GM12875 (cell line): ENCODE results near the gene EXOG.

ENCODE experiments used
- H3K4me3 ChIP-seq: one replicate; pipeline ENCODE4 v1.5.1; 2011; ENCODE audit warnings: low read depth, low read length, control low read depth
- TF ChIP-seq, protein P1 (sequence below): IDR thresholded peaks from 2 replicates; pipeline ENCODE4 v1.5.1; 2011; ENCODE audit warnings: low read depth, mild to moderate bottlenecking, control low read depth, inconsistent platforms, low read length, moderate library complexity, borderline replicate concordance; ENCODE audit not compliant: insufficient read depth

Gene EXOG

DNA sequence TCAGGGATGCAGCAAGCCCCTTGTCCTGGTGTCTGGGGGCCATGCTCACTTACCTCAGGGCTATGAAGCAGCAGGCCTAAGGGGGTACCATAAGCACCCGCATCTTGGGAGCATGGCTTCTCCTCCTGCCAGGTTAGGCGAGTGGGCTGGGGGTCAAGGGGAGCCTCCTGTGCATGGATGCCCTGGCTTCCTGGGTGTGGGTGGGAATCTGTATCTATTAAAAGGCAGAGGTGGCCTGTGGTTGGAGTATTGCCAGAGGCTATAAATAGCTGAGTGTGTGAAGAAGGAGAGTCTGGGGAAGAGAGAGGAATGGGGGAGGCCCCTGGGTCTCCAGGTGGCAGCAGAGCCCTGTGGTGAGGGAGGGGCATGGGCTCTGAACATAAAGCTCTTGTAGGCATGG is 22.9 kb upstream of the EXOG start:
- TF ChIP-seq, protein P1, sequence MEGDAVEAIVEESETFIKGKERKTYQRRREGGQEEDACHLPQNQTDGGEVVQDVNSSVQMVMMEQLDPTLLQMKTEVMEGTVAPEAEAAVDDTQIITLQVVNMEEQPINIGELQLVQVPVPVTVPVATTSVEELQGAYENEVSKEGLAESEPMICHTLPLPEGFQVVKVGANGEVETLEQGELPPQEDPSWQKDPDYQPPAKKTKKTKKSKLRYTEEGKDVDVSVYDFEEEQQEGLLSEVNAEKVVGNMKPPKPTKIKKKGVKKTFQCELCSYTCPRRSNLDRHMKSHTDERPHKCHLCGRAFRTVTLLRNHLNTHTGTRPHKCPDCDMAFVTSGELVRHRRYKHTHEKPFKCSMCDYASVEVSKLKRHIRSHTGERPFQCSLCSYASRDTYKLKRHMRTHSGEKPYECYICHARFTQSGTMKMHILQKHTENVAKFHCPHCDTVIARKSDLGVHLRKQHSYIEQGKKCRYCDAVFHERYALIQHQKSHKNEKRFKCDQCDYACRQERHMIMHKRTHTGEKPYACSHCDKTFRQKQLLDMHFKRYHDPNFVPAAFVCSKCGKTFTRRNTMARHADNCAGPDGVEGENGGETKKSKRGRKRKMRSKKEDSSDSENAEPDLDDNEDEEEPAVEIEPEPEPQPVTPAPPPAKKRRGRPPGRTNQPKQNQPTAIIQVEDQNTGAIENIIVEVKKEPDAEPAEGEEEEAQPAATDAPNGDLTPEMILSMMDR: no peak
- no peak overlapping the region for H3K4me3 ChIP-seq

DNA sequence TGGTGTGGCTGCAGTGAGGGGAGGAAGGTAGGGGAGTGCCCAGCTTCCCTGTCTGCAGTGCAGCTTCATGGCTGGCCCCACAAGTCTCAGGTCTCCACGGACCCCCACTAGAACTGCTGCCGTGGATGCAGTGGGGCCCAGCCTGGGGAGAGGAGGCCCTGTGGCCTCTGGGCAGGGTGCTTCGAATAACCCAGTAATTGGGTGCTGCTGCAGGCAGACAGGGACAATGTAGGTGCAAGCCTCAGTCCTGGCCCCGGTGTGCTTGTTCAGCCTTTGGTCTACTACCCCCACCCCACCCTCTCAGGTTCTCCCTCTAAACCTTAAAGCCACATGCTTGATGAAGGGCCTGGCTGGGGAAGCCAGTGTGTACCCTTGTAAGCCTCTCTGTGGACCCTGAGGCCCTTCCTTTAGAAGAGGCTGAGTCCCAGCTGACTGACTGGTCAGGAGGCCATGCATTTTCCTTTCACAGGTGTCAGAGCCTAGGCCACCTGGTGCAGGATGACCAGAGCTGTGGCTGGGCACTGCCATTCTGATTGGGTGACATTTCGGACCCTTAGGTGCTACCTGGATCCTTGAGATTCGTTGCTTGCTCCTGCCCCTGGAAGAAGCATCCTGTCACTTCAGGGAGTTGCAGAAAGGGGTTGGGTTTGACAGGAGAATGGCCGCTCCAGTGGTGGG is 21.1 kb upstream of the EXOG start:
- no peak overlapping the region for H3K4me3 ChIP-seq
- TF ChIP-seq, protein P1: no peak

DNA sequence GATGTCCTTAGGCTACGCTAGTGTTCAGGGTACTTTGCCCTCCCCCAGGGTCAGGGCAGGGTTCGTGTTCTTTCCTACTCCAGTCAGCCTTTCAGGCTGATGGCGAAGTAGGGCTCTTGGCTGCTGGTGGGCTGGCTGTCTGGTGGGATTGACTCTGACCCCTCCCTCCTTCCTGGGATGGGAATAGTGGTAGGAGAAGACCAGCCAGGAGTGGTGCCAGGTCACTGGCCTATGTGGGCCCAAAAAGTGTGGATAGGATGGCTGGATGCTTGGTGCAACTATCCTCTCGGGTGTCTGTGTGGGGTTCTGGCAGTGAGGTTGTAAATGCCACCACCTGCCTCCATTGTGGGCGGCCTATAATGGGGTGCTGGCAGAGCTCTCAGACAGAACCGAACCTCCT is 20.4 kb upstream of the EXOG start:
- H3K4me3 ChIP-seq: no peak overlapping the region

DNA sequence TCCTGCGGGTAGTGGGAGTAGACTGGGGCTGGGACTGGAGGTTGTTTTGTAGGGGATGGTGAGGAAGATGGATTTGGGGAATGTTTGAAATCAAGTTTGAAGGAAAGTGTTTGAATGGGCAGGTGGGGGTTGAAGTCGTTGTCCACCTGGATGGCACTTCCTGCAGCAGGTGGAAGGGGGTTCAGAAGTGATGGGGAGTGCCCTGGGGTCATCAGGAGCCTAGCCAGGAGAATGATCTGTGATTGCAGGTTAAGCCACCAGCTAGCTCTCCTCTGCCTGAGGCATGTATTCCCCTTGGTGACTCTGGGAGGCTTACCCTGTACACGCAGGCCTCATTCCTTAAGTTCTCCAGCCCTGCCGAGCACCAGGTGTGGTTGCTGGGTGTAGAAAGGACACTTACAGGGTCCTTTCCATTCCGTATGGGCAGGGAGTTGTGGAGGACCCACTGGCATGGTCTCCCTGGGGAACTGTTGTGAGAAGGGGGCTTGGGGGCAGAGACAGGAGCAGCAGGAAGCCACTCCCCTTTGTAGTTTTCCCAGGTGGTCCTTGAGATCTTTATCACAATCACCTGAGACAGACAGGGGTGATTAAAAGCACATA is 19.9 kb upstream of the EXOG start:
- H3K4me3 ChIP-seq: no peak overlapping the region
- TF ChIP-seq, protein P1: no peak

More for the DNA sequence above, 20.4 kb upstream of the EXOG start:
- TF ChIP-seq, protein P1: no peak

DNA sequence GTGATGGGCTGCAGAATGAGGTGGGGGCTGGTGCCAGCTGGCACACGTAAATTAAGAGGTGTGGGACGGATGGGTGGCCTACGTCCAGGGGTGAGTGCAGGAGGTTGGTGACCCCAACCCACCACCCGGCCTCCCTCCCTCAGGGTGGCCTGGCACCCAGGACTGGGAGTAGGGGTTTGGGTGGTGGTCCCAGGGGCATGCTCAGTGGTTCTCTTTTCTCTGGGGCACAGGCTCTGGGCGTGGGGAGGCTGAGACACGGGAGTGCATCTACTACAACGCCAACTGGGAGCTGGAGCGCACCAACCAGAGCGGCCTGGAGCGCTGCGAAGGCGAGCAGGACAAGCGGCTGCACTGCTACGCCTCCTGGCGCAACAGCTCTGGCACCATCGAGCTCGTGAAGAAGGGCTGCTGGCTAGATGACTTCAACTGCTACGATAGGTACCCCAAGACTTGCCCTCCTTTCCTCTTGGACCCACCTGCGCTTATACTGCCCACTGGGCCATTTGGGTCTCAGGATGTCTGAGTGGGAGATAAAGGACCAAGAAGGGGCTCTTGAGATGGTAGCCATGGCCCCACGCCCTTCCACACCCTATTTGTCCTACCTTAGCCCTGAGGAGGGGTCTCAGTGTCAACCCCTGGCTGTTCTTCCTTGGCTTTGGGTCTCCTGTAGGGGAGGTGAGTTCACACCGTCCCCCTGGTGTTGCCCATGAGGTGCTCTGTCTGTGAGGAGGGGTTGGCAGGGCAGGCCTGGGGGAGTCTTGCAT is 18.9 kb upstream of the EXOG start:
- TF ChIP-seq, protein P1: no peak
- no peak overlapping the region for H3K4me3 ChIP-seq

DNA sequence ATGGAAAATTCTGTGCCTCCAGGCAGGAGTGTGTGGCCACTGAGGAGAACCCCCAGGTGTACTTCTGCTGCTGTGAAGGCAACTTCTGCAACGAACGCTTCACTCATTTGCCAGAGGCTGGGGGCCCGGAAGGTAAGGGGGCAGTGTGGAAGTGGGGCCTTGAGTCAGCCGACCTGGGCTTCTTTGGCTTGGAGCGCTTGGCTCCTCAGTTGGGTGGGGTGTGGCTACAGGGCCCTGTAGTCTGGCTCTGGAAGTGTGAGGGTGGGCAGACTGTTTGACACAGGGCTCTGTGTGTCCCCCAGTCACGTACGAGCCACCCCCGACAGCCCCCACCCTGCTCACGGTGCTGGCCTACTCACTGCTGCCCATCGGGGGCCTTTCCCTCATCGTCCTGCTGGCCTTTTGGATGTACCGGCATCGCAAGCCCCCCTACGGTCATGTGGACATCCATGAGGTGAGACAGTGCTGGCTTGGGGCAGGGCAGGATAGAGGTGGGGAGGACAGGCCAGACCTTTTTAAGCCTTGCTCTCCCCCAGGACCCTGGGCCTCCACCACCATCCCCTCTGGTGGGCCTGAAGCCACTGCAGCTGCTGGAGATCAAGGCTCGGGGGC is 18.2 kb upstream of the EXOG start:
- TF ChIP-seq, protein P1: no peak
- no peak overlapping the region for H3K4me3 ChIP-seq
